ENCODE results near the gene NUDCD3.

NUDCD3 gene

DNA sequence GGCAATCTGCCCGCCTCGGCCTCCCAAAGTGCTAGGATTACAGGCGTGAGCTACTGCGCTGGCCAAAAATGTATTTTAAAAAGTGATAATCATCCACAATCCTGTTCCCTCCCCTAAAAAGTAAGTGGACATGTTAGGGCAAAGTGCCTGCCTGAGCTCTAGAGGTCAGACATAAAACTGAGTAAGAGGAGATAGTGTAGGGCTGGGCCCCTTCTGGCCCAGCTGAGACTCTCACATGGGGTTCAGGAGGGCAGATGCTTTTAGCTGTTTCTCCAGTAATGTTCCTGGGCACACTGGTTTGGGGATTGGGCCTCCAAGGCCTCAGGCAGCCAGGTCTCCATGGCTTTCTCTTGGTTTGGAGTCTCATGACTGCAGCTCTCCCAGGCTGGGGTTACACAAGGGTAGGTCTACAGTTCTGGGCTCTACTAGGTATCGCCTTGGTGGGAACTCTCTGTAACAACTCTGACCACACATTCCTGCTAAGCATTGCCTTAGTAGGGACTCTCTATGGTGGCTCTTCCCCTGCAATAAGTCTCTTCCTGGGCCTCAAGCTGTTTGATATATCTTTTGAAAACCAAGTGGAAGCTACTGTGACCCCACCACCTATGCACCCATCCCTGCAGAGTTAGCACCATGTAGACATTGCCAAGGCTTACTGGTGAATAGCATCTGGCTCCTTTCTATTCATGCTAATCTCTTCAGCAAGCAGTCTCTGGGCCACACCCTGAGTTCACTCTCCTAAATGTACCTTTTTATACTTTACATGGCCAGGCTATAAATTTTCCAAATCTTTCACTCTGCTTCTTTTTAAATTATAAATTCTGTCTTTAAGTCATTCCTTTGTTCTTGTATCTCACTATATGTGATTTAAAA lies 6.9 kb upstream of the NUDCD3 start:
- no peaks in the 10 kb centered on the region for H3K9me3 Mint-ChIP-seq
- H3K4me1 Mint-ChIP-seq = no peaks in the 10 kb centered on the region
- H3K27ac Mint-ChIP-seq = no peak overlapping the region
- H3K36me3 Mint-ChIP-seq (ENCODE audit: low read depth) = no peaks in the 10 kb centered on the region
- peaks cover 18% of the 10 kb centered on the region for H3K27me3 Mint-ChIP-seq (ENCODE audit: low read depth)
- H3K4me3 Mint-ChIP-seq = no peak overlapping the region
- TF ChIP-seq, protein P1, sequence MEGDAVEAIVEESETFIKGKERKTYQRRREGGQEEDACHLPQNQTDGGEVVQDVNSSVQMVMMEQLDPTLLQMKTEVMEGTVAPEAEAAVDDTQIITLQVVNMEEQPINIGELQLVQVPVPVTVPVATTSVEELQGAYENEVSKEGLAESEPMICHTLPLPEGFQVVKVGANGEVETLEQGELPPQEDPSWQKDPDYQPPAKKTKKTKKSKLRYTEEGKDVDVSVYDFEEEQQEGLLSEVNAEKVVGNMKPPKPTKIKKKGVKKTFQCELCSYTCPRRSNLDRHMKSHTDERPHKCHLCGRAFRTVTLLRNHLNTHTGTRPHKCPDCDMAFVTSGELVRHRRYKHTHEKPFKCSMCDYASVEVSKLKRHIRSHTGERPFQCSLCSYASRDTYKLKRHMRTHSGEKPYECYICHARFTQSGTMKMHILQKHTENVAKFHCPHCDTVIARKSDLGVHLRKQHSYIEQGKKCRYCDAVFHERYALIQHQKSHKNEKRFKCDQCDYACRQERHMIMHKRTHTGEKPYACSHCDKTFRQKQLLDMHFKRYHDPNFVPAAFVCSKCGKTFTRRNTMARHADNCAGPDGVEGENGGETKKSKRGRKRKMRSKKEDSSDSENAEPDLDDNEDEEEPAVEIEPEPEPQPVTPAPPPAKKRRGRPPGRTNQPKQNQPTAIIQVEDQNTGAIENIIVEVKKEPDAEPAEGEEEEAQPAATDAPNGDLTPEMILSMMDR (IDR thresholded peaks at IDR 0.05; ENCODE audit: unreplicated experiment in 3 of 3) = no peak

DNA sequence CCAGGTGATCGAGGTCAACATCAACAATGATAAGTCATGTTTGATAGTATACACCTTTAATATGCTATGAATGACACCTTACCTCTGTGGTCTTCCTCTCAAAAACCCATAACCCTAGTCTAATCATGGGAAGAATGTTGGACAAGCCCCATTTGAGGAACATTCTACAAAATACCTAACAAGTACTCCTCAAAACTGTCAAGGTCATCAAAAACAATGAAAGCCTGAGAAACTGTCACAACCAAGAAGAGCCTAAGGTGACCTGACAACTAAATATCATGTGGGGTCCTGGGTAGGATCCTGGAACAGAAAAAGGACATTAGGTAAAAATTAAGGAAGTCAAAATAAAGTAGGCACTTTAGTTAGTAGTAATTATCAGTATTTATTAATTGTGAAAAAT lies 5.9 kb upstream of the NUDCD3 start:
- no peak overlapping the region for H3K4me3 Mint-ChIP-seq
- no peak overlapping the region for H3K27ac Mint-ChIP-seq
- peaks cover 10% of the 10 kb centered on the region for H3K27me3 Mint-ChIP-seq (ENCODE audit: low read depth)
- no peaks in the 10 kb centered on the region for H3K36me3 Mint-ChIP-seq (ENCODE audit: low read depth)
- TF ChIP-seq, protein P1 (IDR thresholded peaks at IDR 0.05; ENCODE audit: unreplicated experiment in 3 of 3) = no peak
- no peaks in the 10 kb centered on the region for H3K9me3 Mint-ChIP-seq
- H3K4me1 Mint-ChIP-seq = no peaks in the 10 kb centered on the region

DNA sequence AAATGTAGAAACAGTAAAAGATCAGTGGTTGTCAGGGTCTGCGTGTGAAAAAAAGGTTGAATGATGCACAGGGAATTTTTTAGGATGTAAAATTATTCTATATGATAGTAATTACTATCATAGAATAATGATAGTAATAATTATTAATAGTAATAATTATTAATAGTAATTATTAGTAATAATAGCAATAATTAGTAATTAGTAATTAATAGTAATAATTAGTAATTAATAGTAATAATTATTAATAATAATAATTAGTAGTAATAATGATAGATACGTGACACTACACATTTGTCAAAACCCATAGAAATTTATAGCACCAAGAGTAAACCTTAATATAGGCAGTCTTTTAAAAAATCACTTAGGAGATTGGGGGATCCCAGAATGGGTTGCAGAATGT lies 4.5 kb upstream of the NUDCD3 start:
- no peak overlapping the region for H3K27ac Mint-ChIP-seq
- TF ChIP-seq, protein P1 (IDR thresholded peaks at IDR 0.05; ENCODE audit: unreplicated experiment in 3 of 3) = no peak
- H3K4me3 Mint-ChIP-seq = no peak overlapping the region
- H3K9me3 Mint-ChIP-seq = no peaks in the 10 kb centered on the region
- no peaks in the 10 kb centered on the region for H3K36me3 Mint-ChIP-seq (ENCODE audit: low read depth)
- H3K4me1 Mint-ChIP-seq = peaks cover 9% of the 10 kb centered on the region
- H3K27me3 Mint-ChIP-seq (ENCODE audit: low read depth) = peaks cover 10% of the 10 kb centered on the region

DNA sequence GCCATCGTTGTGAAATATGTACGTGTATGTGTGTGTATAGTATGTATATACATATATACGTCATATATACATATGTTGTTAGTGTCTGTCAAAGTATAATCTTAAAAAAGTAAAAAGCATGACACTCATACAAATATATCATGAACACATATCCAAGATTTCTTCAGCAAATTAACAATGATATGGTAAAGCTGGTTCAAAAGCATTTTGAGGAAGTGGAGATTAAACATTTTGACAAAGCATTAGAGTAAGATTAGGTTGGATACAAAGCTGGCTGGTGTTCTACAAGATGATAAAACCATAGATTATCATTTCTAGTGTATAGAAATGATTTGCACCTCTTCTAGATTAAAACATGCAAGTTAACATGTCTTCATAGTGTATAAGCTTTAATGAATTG lies 771 bp upstream of the NUDCD3 start:
- Mint-ChIP-seq H3K4me1 (peaks cover 33% of the 10 kb centered on the region), H3K27ac (peak overlapping the region; percentile 92 to 96 (median 95)), H3K9me3 (no peaks in the 10 kb centered on the region), H3K27me3 (ENCODE audit: low read depth) (peaks cover 5% of the 10 kb centered on the region), H3K36me3 (ENCODE audit: low read depth) (peaks cover 13% of the 10 kb centered on the region), H3K4me3 (peak overlapping the region; percentile 83 to 90 (median 88))
- TF ChIP-seq, protein P1 (IDR thresholded peaks at IDR 0.05; ENCODE audit: unreplicated experiment in 3 of 3) = no peak

DNA sequence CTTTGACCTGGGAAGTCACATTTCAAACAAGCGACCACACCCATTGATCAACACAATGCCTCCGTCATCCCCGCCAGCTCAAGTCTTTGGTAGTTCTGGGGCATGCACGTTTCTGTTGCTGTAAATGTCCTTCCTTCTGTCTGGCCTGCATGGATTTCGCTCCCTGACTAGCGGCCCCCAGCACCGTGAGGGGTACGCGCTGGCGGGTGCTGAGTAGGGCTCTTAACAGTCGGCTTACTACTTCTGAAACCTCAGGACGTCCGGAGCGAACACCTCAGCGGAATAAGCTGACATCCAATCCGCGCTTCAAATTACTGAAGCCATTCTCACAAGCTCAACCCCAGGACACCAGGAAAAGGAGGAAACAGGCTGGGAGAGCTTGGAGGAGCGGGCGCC lies 505 bp downstream of the NUDCD3 start:
- TF ChIP-seq, protein P1 (IDR thresholded peaks at IDR 0.05; ENCODE audit: unreplicated experiment in 3 of 3) = no peak
- Mint-ChIP-seq H3K27ac (peak overlapping the region; percentile 92 to 96 (median 95)), H3K4me3 (peak overlapping the region; percentile 83 to 90 (median 88)), H3K36me3 (ENCODE audit: low read depth) (peaks cover 23% of the 10 kb centered on the region), H3K9me3 (no peaks in the 10 kb centered on the region), H3K27me3 (ENCODE audit: low read depth) (no peaks in the 10 kb centered on the region), H3K4me1 (peaks cover 38% of the 10 kb centered on the region)

DNA sequence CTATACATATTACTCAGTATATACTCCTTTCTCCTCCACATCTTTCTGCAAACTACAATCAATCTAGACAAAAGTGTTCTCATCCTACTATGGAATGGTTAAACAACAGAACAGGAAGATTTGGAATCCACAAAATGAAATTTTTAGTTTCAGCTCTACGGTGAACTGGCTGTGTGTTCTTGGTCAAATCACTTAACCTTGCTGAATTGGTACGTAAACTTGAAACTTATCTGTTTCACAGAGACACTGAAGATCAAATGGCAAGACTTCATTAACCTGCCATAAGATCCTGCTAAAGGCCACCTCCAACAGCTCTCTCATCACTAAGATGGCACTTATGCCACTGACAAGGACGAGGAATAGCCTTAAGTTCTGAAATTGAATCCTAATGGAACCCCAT lies 1.5 kb downstream of the NUDCD3 start:
- TF ChIP-seq, protein P1 (IDR thresholded peaks at IDR 0.05; ENCODE audit: unreplicated experiment in 3 of 3) = no peak
- peak overlapping the region; percentile 83 to 90 (median 88) for H3K4me3 Mint-ChIP-seq
- peaks cover 38% of the 10 kb centered on the region for H3K4me1 Mint-ChIP-seq
- H3K27me3 Mint-ChIP-seq (ENCODE audit: low read depth) = no peaks in the 10 kb centered on the region
- H3K36me3 Mint-ChIP-seq (ENCODE audit: low read depth) = peaks cover 33% of the 10 kb centered on the region
- peaks cover 2% of the 10 kb centered on the region for H3K9me3 Mint-ChIP-seq
- H3K27ac Mint-ChIP-seq = peak overlapping the region in 2 of 3 experiments; percentile 95 to 96

Data from nephron (organoid).